GM18909 (cell line): Measurements from ENCODE around the gene GPR152.
"Not testable (repeated sequence)": the region's sequence is repeated elsewhere in the genome, so short reads cannot be mapped to it uniquely, and the experiment has no call there.

Experiments
- ATAC-seq: cut with Tn5 transposase; IDR thresholded peaks from one replicate; pipeline ENCODE4 v1.9.1; 2021; ENCODE audit warnings: mild to moderate bottlenecking; ENCODE audit not compliant: unreplicated experiment, poor library complexity

Gene GPR152

DNA sequence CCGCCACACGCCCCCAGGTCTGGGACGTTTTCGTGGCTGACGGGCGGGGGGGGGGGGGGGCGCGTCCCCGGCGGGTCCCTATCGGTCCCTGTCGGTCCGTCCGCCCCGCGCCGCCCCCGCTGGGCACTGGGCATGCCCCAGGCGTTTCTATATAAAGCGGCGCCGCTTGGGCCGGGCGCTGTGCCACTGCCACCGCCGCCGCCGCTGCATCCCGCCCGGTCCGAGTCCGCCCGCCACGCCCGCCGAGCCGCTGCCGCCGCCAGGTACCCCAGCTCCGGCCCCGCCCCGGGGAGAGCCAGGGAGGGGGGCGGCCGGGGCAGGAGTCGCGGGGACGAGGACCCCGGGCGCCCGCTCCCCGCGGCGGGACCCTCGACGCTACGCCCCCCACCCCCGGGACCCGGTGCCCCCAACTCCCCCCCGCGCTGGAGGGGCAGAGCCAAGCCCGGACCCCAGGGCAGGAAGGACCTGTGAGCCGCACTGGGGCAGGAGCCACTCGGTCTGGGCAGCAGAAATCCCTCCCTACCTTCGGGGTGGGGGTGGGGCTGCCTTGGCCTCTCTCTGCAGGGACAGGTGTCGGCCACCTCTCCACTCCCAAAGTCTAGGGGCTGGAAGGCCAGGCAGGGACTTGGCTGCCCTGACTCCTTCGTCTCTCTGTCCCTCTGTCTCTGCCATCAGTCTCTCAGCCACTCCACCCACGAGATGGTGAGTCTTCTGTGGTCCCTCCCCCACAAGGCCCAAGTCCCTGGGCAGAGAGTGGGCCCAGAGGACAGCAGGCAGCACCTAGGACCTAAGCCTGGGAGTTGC, 36.8 kb downstream of the GPR152 start, which contains the start of gene CARNS1:
Gene CARNS1 (plus strand): TSS at position 178 of the 804 bp plus-strand sequence. CDS start 522 bp downstream, at position 700.
- no peak for ATAC-seq

- no peak for ATAC-seq
These were observed 39.2 kb downstream of the GPR152 start for GRCh38 chr11:67413266-67413849.

GRCh38 chr11:67412495-67413179, 39.9 kb downstream of the GPR152 start:
- ATAC-seq: no peak

- ATAC-seq: no peak
These were observed 40.8 kb downstream of the GPR152 start for GRCh38 chr11:67411785-67412152.

DNA sequence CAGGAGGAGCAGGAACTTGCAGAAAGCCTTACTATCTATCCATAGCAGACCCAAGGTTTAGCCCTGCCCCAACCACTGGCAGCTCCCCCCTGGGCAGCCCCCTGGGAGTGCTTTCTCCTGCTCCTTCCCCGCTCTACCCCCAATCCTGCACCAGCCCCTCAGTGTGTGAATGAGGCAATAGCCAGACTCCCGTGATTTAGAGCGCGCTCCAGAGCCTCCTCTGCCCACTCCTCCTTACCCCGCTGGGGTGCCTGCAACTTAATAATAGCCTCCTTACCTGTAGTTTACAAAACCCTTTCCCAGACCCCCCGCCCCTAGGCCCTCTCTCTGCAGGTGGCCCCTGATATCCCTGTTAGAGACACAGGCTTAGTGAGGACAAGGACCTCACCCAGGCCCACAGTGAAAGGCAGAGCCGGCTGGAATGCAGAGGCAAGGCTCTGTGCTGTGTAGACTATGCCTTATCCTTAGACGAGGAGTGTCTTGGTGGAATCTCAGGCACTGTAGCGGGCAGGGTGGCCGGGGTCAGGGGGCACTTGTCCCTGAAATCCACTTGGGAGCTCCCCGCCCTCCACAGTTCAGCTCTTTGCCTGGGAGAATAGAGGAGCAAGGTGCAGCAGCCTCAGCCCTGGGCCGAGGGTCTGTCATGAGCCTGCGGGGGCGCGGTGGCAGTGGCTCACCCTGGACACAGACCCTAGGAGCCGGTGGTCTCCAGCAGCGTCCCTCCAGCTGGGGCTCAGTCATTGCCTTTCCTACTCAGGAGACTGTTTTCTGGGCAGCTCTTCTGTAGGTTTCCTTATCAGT, 41.3 kb downstream of the GPR152 start:
- ATAC-seq: no peak

- no peak for ATAC-seq
These were observed 42.1 kb downstream of the GPR152 start for GRCh38 chr11:67410369-67410831.

DNA sequence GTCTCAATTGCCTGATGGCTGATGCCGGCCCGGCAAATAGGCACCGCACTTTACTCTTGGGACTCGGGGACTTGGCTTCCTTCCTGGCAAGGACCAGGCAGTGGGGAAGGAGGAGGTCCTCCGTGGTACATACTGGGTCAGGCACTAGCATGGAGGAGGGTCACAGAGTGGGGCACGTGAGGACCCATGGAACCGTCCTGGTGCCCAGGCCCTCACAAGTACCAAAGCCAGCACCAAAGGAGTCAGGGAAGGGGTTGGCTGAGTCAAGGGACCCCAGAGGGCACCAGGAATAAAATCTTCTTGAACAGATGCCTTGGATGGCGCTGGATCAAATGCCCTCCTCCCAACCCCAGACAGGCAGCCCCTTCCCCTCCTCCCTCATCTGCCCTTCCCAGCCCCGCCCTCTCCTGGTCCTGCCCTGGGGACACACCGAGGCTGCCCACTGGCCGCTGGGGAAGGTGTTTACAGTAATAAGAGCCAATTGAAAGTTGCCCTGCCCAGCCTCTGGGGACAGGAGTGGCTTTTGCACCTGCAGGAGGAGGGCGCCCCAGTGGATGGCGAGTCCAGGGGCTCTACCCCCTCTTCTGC, 42.7 kb downstream of the GPR152 start:
- no peak for ATAC-seq

DNA sequence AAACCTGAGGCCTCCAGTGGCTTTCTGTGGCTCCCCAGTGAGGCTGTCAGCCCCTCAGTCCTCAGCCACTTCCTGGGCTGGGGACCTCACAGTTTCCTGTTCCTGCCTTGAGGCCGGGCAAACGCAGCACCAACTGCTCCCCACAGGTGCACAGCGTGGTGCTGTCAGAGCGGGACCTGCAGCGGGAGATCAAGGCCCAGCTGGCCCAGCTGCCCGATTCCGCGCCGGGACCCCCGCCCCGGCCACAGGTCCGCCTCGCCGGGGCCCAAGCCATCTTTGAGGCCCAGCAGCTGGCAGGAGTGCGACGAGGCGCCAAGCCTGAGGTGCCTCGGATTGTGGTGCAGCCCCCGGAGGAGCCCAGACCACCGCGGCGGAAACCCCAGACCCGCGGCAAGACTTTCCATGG, 43.3 kb downstream of the GPR152 start:
- peak; percentile 54 for ATAC-seq

- ATAC-seq: no peak
These were observed 43.9 kb downstream of the GPR152 start for GRCh38 chr11:67408437-67409200.

DNA sequence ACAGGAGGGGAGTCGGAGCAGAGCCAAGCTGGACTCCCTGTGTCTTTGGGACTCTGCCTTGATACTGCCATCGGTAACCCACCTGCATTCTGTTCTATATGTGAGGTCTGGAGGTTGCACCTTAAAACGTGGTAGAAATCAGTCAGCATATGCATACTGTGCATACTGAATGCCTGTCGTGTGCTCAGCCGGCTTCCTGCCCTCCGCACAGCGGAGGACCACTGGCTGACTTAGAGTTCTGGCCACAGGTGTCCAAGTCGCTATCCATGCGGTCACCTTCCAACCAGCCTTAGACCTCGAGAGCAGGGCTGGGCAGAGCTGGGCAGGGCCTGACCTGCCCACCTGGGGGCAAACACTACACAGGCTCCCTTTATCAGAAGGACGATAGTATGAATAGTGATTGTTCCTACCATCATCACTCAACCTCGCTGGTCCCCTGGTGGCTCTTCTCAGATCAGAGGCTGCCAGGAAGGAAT, 44.8 kb downstream of the GPR152 start:
- no peak for ATAC-seq

- ATAC-seq: no peak
These were observed 45.4 kb downstream of the GPR152 start for GRCh38 chr11:67406969-67407687.

DNA sequence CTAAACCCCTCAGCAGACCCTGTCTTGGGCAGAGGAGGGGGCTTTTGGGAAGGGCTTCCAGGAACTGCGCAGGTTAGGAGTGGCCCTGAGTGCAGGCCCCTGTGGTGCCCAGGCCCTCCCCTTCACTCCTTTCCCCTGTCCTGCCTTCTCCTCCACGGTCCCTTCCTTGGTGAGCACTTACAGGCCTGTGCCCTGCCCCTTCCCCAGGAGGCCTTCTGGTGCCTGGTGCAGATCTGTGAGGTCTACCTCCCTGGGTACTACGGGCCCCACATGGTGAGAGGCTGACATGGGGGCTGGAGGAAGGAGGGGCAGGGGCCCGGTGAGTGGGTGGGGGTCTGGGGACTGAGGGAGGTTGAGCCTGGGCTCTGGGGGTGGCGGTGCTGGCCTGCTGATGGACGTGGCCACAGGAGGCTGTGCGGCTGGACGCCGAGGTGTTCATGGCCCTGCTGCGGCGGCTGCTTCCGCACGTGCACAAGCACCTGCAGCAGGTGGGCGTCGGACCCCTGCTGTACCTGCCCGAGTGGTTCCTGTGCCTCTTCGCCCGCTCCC, 46.0 kb downstream of the GPR152 start:
- no peak for ATAC-seq

GRCh38 chr11:67405688-67406339, 46.7 kb downstream of the GPR152 start:
- ATAC-seq: no peak

GRCh38 chr11:67405196-67405567, 47.3 kb downstream of the GPR152 start:
- no peak for ATAC-seq

DNA sequence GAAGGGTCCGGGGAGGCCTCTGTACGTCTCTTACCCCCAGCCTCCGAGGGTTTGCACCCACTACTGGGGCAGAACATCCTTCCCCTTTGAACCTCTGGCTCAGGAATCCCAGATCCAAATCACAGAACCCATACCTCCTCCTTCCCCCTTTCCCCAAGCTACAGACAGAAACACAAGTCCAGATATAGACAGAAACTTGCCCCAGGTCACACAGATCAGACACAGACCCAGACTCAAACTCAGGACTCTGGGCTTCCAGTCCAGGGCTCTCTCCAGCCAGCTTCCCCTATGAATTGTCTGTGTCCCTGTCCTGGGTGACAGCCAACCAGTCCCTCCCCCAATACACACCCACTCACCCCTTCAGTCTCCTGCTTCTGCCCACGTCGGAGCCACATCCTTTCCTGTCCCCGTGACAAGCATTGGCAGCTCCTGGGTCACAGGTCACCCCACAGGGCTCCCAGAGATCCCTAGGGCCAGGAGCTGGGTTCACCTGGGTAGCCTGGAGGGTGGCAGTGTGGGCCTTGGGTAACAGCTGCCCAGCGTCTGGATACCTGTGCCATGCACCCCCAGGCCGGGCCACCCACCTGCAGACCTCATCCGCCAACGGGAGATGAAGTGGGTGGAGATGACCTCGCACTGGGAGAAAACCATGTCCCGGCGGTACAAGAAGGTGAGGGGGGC, 47.9 kb downstream of the GPR152 start:
- ATAC-seq: no peak

DNA sequence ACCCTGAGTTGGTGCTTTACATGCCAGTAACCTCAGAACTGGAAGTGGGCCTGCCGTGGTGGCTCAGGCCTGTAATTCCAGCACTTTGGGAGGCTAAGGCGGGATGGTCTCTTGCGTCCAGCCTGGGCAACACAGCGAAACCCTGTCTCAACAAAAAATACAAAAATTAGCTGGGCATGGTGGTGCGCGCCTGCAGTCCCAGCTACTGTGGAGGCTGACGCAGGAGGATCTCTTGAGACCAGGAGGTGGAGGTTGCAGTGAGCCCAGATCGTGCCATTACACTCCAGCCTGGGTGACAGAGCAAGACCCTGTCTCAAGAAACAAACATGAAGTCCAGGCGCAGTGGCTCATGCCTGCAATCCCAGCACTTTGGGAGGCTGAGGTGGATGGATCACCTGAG, 49.4 kb downstream of the GPR152 start:
- not testable (repeated sequence) for ATAC-seq

GRCh38 chr11:67402192-67402839, 50.2 kb downstream of the GPR152 start:
- peak; percentile 5 for ATAC-seq
